Esophagus muscularis mucosa (tissue), 4 donors: ENCODE data around the gene MYO1A.

Source experiments
- CTCF ChIP-seq, 3 experiments: fragments of 200-600 bp in 2 of 3; fragments of 450-650 bp in 1 of 3; sonication (generic) in 2 of 3; IDR thresholded peaks; one replicate each; pipeline ENCODE4 v1.5.1; 2017 to 2019; ENCODE audit warnings: antibody characterized with exemption in 3 of 3, mild to moderate bottlenecking in 2 of 3, moderate library complexity in 1 of 3
- EP300 ChIP-seq: sonication (generic); formaldehyde crosslinking; IDR thresholded peaks from one replicate; pipeline ENCODE4 v1.6.1; 2017; ENCODE audit warnings: antibody characterized with exemption
- POLR2A ChIP-seq: fragments of 450-650 bp; IDR thresholded peaks from one replicate; pipeline ENCODE4 v1.6.1; 2017; ENCODE audit warnings: antibody characterized with exemption, moderate library complexity, mild to moderate bottlenecking, low read depth
- POLR2AphosphoS5 ChIP-seq, 2 donors: sonication (generic); formaldehyde crosslinking; IDR thresholded peaks; one replicate each; pipeline ENCODE4 v1.6.1; 2017; ENCODE audit warnings: antibody characterized with exemption in 2 of 2

- TF ChIP-seq CTCF (IDR thresholded peaks at IDR 0.05) (no peak), POLR2A (no peak), POLR2AphosphoS5 (IDR thresholded peaks at IDR 0.05) (no peak), EP300 (no peak)
Observed at GRCh38 chr12:57004651-57005050, 45.3 kb downstream of the MYO1A start.
